Islet precursor cell (in vitro differentiated cells): Measurements from ENCODE around the gene CFAP77.
A peak's percentile ranks its signal among the peaks of the same experiment; 100 is the strongest.
"Not testable (repeated sequence)": the region's sequence is repeated elsewhere in the genome, so short reads cannot be mapped to it uniquely, and the experiment has no call there.

Experiments used
- DNase-seq: peaks from one replicate; pipeline ENCODE4 v3.0.0-alpha.2; 2018

CFAP77 gene

GRCh38 chr9:132409828-132410528 lies at the start of gene CFAP77:
TSS of gene CFAP77 (plus strand) at chr9:132410211. CDS start at chr9:132410272, 61 bp downstream.
- peak; percentile 78 for DNase-seq

- no peak for DNase-seq
Measured at GRCh38 chr9:132364068-132364467, 45.9 kb upstream of the CFAP77 start.

GRCh38 chr9:132365986-132366385 lies 44.0 kb upstream of the CFAP77 start:
- DNase-seq: no peak

- no peak for DNase-seq
Measured at GRCh38 chr9:132366481-132366880, 43.5 kb upstream of the CFAP77 start.

GRCh38 chr9:132367613-132368313 lies 42.2 kb upstream of the CFAP77 start:
- no peak for DNase-seq

GRCh38 chr9:132369421-132369820 lies 40.6 kb upstream of the CFAP77 start:
- no peak for DNase-seq

- no peak for DNase-seq
Measured at GRCh38 chr9:132370592-132370991, 39.4 kb upstream of the CFAP77 start.

- no peak for DNase-seq
Measured at GRCh38 chr9:132372177-132373095, 37.6 kb upstream of the CFAP77 start.

- DNase-seq: not testable (repeated sequence)
Measured at GRCh38 chr9:132377769-132378168, 32.2 kb upstream of the CFAP77 start.

GRCh38 chr9:132378416-132378815 lies 31.6 kb upstream of the CFAP77 start:
- not testable (repeated sequence) for DNase-seq

GRCh38 chr9:132381966-132382541 lies 28.0 kb upstream of the CFAP77 start:
- DNase-seq: no peak

- no peak for DNase-seq
Measured at GRCh38 chr9:132383462-132383883, 26.5 kb upstream of the CFAP77 start.

GRCh38 chr9:132384376-132384775 lies 25.6 kb upstream of the CFAP77 start:
- DNase-seq: no peak

GRCh38 chr9:132387133-132387532 lies 22.9 kb upstream of the CFAP77 start:
- no peak for DNase-seq

GRCh38 chr9:132390966-132391365 lies 19.0 kb upstream of the CFAP77 start:
- no peak for DNase-seq

- DNase-seq: no peak
Measured at GRCh38 chr9:132391449-132391848, 18.6 kb upstream of the CFAP77 start.

GRCh38 chr9:132395560-132395959 lies 14.5 kb upstream of the CFAP77 start:
- DNase-seq: no peak

- no peak for DNase-seq
Measured at GRCh38 chr9:132401824-132402223, 8.2 kb upstream of the CFAP77 start.

- DNase-seq: no peak
Measured at GRCh38 chr9:132404228-132404881, 5.7 kb upstream of the CFAP77 start.

- peak; percentile 92 for DNase-seq
Measured at GRCh38 chr9:132406554-132407122, 3.4 kb upstream of the CFAP77 start, which contains the start of gene TTF1. TSS of gene TTF1 (minus strand) at chr9:132406840. CDS start at chr9:132402821, 4,019 bp downstream.

- DNase-seq: no peak
Measured at GRCh38 chr9:132407196-132407595, 2.8 kb upstream of the CFAP77 start.

- no peak for DNase-seq
Measured at GRCh38 chr9:132408521-132408920, 1.5 kb upstream of the CFAP77 start.
